Measurements from ENCODE around the gene OPRM1. TPM values are rescaled to one million over a fixed set of nuclear protein-coding genes. Genes with fewer than 3 reads are reported as not detected.
A peak's percentile ranks its signal among the peaks of the same experiment; 100 is the strongest.

The OPRM1 gene
- total RNA-seq, 1 donor from 2014 or later, result not detected

DNA sequence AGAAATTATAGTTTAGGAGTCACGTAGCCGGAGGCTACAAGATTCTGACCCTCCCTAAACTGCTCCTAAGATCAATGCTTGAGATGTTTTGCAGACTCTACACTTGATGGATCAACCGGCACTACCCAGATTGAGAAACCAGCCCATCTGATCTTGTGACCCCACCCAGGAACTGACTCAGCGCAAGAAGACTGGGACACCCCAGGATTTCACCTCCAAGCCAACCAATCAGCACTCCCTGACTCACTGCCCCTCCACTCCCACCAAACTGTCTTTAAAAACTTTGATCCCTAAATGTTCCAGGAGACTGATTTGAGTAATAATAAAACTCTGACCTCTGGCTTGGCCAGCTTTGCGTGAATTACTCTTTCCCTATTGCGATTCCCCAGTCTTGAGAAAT, 99.8 kb downstream of the OPRM1 start:
- TF ChIP-seq, protein P1, sequence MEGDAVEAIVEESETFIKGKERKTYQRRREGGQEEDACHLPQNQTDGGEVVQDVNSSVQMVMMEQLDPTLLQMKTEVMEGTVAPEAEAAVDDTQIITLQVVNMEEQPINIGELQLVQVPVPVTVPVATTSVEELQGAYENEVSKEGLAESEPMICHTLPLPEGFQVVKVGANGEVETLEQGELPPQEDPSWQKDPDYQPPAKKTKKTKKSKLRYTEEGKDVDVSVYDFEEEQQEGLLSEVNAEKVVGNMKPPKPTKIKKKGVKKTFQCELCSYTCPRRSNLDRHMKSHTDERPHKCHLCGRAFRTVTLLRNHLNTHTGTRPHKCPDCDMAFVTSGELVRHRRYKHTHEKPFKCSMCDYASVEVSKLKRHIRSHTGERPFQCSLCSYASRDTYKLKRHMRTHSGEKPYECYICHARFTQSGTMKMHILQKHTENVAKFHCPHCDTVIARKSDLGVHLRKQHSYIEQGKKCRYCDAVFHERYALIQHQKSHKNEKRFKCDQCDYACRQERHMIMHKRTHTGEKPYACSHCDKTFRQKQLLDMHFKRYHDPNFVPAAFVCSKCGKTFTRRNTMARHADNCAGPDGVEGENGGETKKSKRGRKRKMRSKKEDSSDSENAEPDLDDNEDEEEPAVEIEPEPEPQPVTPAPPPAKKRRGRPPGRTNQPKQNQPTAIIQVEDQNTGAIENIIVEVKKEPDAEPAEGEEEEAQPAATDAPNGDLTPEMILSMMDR (conservative IDR thresholded peaks at IDR 0.05; ENCODE audit: low read depth, low read length), result no peak
- H3K4me3 ChIP-seq (ENCODE audit: low read depth, low read length), result no peak overlapping the region
- peak; percentile 95 for DNase-seq (ENCODE audit: low read depth)

DNA sequence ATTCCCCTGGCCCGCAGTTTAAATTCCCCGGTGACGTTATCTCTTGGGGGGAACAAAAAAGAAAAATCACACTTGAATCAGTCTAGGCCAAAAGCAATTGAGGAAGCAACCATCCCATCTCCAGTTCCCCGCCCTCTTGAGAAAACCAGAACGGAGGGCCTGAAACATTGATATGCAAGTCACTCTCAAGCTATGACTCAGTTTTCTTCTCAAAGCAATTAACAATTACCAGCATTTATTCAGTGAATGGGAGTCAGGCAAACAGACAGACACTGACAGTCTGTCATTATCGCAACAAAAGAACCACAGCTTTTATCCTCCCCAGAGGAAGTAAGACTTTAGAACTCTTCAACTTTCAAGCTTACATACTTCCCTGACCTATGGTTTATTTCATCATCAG, 100.9 kb downstream of the OPRM1 start:
- no peak overlapping the region for H3K4me3 ChIP-seq (ENCODE audit: low read depth, low read length)
- TF ChIP-seq, protein P1 (conservative IDR thresholded peaks at IDR 0.05; ENCODE audit: low read depth, low read length), result no peak
- DNase-seq (ENCODE audit: low read depth), result no peak

DNA sequence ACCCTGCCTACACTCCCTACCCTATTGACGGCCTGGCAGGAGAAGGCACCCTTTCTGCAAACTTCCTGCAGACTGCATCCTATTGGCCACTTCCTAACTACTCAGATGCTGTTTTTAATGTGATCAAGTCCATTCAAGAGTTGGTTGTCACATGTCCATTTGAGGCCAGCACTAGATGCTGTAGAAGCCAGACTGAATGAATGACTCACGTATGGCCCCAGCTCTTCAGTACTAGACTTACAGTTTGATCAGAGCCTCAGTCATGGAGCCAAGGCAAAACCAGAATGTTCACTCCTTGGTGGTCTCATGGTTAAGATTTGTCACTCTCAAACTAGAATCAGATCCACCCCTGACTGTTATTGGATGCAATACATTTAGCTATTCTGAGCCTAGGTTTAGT, 101.7 kb downstream of the OPRM1 start:
- H3K4me3 ChIP-seq (ENCODE audit: low read depth, low read length), result no peak overlapping the region
- TF ChIP-seq, protein P1 (conservative IDR thresholded peaks at IDR 0.05; ENCODE audit: low read depth, low read length), result no peak
- DNase-seq (ENCODE audit: low read depth), result no peak

DNA sequence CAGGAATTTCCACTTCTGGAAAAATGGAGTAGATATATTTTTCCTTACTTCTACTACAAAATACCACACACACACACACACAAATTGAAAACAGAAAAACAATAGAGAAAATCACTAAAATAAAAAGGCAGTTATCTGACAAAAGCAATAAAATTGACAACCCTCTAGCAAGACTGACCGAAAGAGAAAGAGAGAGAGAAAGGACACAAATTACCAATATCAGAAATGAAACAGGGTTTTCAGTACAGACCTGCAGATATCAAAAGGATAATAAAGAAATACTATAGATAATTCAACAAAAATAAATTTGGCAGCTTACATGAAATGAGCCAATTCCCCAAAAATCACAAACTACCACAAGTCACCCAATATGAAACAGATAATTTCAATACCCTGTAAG, 104.7 kb downstream of the OPRM1 start:
- no peak for DNase-seq (ENCODE audit: low read depth)
- TF ChIP-seq, protein P1 (conservative IDR thresholded peaks at IDR 0.05; ENCODE audit: low read depth, low read length), result no peak
- H3K4me3 ChIP-seq (ENCODE audit: low read depth, low read length), result no peak overlapping the region

DNA sequence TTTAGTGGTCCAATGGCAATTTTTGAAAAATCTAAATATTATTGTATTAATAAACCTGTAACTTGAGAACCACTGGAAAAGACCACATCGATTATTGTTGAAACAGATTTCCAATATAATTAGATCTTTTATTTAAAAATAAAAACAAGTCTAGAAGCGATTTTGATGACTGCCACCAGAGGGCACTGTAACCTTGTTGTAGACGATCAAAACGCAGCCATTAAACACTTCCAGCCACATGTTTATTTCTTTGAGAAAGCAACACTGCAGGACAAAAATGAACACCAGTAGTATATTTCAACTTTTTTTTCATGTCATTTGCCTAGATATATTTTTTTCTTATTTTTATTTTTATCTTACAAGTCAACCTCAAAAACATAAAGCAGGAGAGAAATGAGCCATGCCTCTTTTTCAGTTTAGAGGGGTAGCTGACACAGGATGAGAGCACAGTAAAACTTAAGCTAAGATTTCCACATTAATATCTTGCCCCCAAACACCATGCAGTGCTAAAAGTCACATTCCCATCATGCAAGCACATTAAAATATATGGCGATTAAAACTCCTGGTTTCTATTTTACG, 115.4 kb downstream of the OPRM1 start:
- TF ChIP-seq, protein P1 (conservative IDR thresholded peaks at IDR 0.05; ENCODE audit: low read depth, low read length), result peak; percentile 72

DNA sequence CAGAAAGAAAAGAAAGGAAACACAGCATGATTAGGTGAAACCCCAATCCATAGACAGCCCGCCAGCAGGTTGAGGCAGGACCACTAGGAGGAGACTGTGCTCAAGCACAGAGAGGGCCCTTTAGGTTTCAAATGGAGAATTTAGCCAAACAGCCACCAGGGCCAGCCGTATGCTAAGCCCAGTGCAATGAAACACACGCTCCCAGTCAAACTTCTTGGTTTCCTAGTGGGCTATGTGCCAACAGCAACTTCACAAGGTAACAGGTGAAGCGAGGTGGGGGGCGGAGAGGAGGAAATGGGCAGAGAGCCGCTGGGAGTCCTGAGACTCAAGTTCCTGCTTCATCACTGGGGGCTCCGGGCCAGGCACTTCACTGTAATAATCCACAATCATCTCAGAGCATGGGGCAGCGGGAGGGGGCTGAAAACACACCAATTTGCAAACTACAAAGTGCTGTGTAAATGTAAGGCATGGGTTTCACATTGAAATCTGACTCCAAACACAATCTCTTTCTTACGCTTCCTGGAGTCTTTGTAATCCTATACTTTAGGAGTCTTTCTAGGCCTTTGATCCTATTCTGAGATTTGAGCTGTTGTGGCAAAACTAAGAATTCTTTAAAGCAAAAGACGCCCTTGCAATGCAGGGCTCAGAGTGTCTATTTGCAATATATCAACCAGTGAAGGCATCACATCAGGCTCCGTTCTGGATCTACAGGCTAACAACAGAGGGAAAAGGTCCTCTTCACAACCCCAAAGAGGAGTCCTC, 117.3 kb downstream of the OPRM1 start:
- no peak overlapping the region for H3K4me3 ChIP-seq (ENCODE audit: low read depth, low read length)
- TF ChIP-seq, protein P1 (conservative IDR thresholded peaks at IDR 0.05; ENCODE audit: low read depth, low read length), result peak; percentile 96
- no peak for DNase-seq (ENCODE audit: low read depth)

More for the DNA sequence above, 115.4 kb downstream of the OPRM1 start:
- no peak overlapping the region for H3K4me3 ChIP-seq (ENCODE audit: low read depth, low read length)
- no peak for DNase-seq (ENCODE audit: low read depth)

DNA sequence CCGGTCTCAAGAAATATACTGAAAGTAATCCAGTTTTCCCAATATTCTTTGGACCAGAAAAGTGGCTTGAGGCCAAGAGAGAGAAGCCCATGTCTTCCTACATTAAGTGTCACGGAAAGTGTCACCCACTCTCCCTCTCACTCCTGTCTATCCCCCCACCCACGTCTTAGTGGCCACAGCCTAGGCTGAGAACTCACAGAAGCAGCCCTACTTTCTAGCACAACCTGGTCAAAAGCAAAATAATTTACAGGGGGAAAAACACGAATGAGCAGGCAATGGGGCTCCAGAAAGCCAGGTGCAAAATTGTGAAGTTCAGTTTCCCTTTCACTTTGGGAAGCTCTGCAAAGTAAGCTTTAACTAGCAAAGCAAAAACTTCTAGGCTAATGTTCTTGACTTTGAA, 118.0 kb downstream of the OPRM1 start:
- no peak for DNase-seq (ENCODE audit: low read depth)
- H3K4me3 ChIP-seq (ENCODE audit: low read depth, low read length), result no peak overlapping the region
- TF ChIP-seq, protein P1 (conservative IDR thresholded peaks at IDR 0.05; ENCODE audit: low read depth, low read length), result no peak

Measured in epithelial cell of proximal tubule (primary cell).